A549 (cell line): ENCODE measurements around the gene SORBS1.

Experiments
- ATOH8 ChIP-seq: fragments of 250-450 bp; sonication (Bioruptor Pico); IDR thresholded peaks from 2 replicates; pipeline ENCODE4 v1.5.0; 2020; ENCODE audit warnings: low read depth, mild to moderate bottlenecking, moderate library complexity
- CBX8 ChIP-seq: fragments of 200-600 bp; sonication (generic); IDR thresholded peaks from 2 replicates; pipeline ENCODE4 v1.6.1; 2016
- CTCF ChIP-seq: fragments of >200 bp; sonication (Bioruptor Twin); formaldehyde crosslinking; IDR thresholded peaks from 3 replicates; pipeline ENCODE4 v1.5.1; 2016
- EP300 ChIP-seq, 2 experiments: fragments of >200 bp; sonication (Bioruptor Twin); formaldehyde crosslinking; IDR thresholded peaks; 2 replicates in 1 of 2; 3 replicates in 1 of 2; pipeline ENCODE4 v1.6.1; 2016 to 2017
- RAD21 ChIP-seq, 2 experiments: fragments of >200 bp in 1 of 2; sonication (Bioruptor Twin) in 1 of 2; formaldehyde crosslinking in 1 of 2; IDR thresholded peaks in 1 of 2; conservative IDR thresholded peaks in 1 of 2; 2 replicates in 1 of 2; 3 replicates in 1 of 2; pipeline ENCODE4 v1.6.1; 2012 to 2018; ENCODE audit warnings: inconsistent platforms in 1 of 2
- SMC3 ChIP-seq: fragments of >200 bp; sonication (Bioruptor Twin); formaldehyde crosslinking; IDR thresholded peaks from 3 replicates; pipeline ENCODE4 v1.6.1; 2018; ENCODE audit warnings: inconsistent platforms
- TP53 ChIP-seq: fragments of 250-450 bp; sonication (Bioruptor Pico); IDR thresholded peaks from 2 replicates; pipeline ENCODE4 v1.5.0; 2021; ENCODE audit warnings: mild to moderate bottlenecking, moderate library complexity

- TF ChIP-seq CTCF (no peak), SMC3 (no peak), RAD21 (conservative IDR thresholded peaks at IDR 0.05 in 1 of 2, IDR thresholded peaks at IDR 0.05 in 1 of 2) (no peak), EP300 (IDR thresholded peaks at IDR 0.05) (no peak), ATOH8 (CRISPR knock-in tag) (no peak), TP53 (CRISPR knock-in tag) (no peak), CBX8 (no peak)
Observed at GRCh38 chr10:95542761-95543160, 18.4 kb downstream of the SORBS1 start.
